Central memory CD4-positive, alpha-beta T cell (primary cell): ENCODE results near the gene GPR61.

Experiments used
- DNase-seq: peaks from one replicate; pipeline ENCODE4 v3.0.0; 2022

The GPR61 gene

GRCh38 chr1:109537450-109538178 lies 2.1 kb upstream of the GPR61 start:
- no peak for DNase-seq

GRCh38 chr1:109538827-109539555 lies 681 bp upstream of the GPR61 start:
- no peak for DNase-seq

- no peak for DNase-seq
Observed at GRCh38 chr1:109541102-109541501, 1.4 kb downstream of the GPR61 start.

GRCh38 chr1:109542657-109543056 lies 3.0 kb downstream of the GPR61 start:
- DNase-seq: no peak

GRCh38 chr1:109543283-109543987 lies 3.8 kb downstream of the GPR61 start:
- DNase-seq: no peak

GRCh38 chr1:109543988-109544735 lies 4.5 kb downstream of the GPR61 start:
- no peak for DNase-seq

- DNase-seq: peak; percentile 84
Observed at GRCh38 chr1:109546311-109547109, 6.8 kb downstream of the GPR61 start.

- peak; percentile 8 for DNase-seq
Observed at GRCh38 chr1:109547463-109548320, 8.0 kb downstream of the GPR61 start.

- peak; percentile 96 for DNase-seq
Observed at GRCh38 chr1:109548321-109549267, 8.9 kb downstream of the GPR61 start, which contains the start of gene GNAI3. Gene GNAI3, plus strand, starts transcription at chr1:109548615. Its CDS starts 106 bp downstream, at chr1:109548721.

- no peak for DNase-seq
Observed at GRCh38 chr1:109556563-109556962, 16.9 kb downstream of the GPR61 start.

- no peak for DNase-seq
Observed at GRCh38 chr1:109557520-109557919, 17.8 kb downstream of the GPR61 start.

- no peak for DNase-seq
Observed at GRCh38 chr1:109559995-109560394, 20.3 kb downstream of the GPR61 start.

- DNase-seq: no peak
Observed at GRCh38 chr1:109564194-109564878, 24.7 kb downstream of the GPR61 start.

- no peak for DNase-seq
Observed at GRCh38 chr1:109565241-109565640, 25.6 kb downstream of the GPR61 start.

GRCh38 chr1:109566982-109567381 lies 27.3 kb downstream of the GPR61 start:
- DNase-seq: no peak

- no peak for DNase-seq
Observed at GRCh38 chr1:109567877-109568672, 28.4 kb downstream of the GPR61 start.

GRCh38 chr1:109569323-109569722 lies 29.7 kb downstream of the GPR61 start:
- DNase-seq: no peak

- no peak for DNase-seq
Observed at GRCh38 chr1:109570414-109570813, 30.7 kb downstream of the GPR61 start.
